GM21529 (cell line): Measurements from ENCODE around the gene CBFA2T3.
"Not testable (repeated sequence)": the region's sequence is repeated elsewhere in the genome, so short reads cannot be mapped to it uniquely, and the experiment has no call there.

Experiments used
- ATAC-seq: cut with Tn5 transposase; IDR thresholded peaks from one replicate; pipeline ENCODE4 v1.9.1; 2021; ENCODE audit not compliant: unreplicated experiment

Gene CBFA2T3

GRCh38 chr16:88924834-88925539 is 52.0 kb downstream of the CBFA2T3 start:
- peak; percentile 54 for ATAC-seq

GRCh38 chr16:88923926-88924833 is 52.8 kb downstream of the CBFA2T3 start:
- ATAC-seq = no peak

GRCh38 chr16:88923450-88923849 is 53.6 kb downstream of the CBFA2T3 start:
- no peak for ATAC-seq

- no peak for ATAC-seq
Observed at GRCh38 chr16:88922826-88923410, 54.1 kb downstream of the CBFA2T3 start.

GRCh38 chr16:88922114-88922825 is 54.7 kb downstream of the CBFA2T3 start:
- ATAC-seq = no peak

- ATAC-seq = no peak
Observed at GRCh38 chr16:88921591-88921990, 55.4 kb downstream of the CBFA2T3 start.

GRCh38 chr16:88920618-88921590 is 56.1 kb downstream of the CBFA2T3 start:
- ATAC-seq = no peak

GRCh38 chr16:88919936-88920335 is 57.1 kb downstream of the CBFA2T3 start:
- no peak for ATAC-seq

- ATAC-seq = not testable (repeated sequence)
Observed at GRCh38 chr16:88918896-88919295, 58.1 kb downstream of the CBFA2T3 start.

GRCh38 chr16:88917915-88918627 is 58.9 kb downstream of the CBFA2T3 start:
- ATAC-seq = no peak

GRCh38 chr16:88917146-88917914 is 59.7 kb downstream of the CBFA2T3 start:
- no peak for ATAC-seq

- ATAC-seq = no peak
Observed at GRCh38 chr16:88915639-88916327, 61.2 kb downstream of the CBFA2T3 start.

- ATAC-seq = no peak
Observed at GRCh38 chr16:88914750-88915368, 62.1 kb downstream of the CBFA2T3 start.

GRCh38 chr16:88913870-88914269 is 63.1 kb downstream of the CBFA2T3 start:
- ATAC-seq = no peak

GRCh38 chr16:88913001-88913612 is 63.9 kb downstream of the CBFA2T3 start:
- no peak for ATAC-seq

GRCh38 chr16:88912556-88912955 is 64.5 kb downstream of the CBFA2T3 start:
- no peak for ATAC-seq

GRCh38 chr16:88911946-88912310 is 65.1 kb downstream of the CBFA2T3 start:
- no peak for ATAC-seq
